ENCODE results near the gene TC2N.

- no peak for TF ChIP-seq ELF4 (IDR thresholded peaks at IDR 0.05)
- TF ChIP-seq FOXM1 (IDR thresholded peaks at IDR 0.05; ENCODE audit: borderline replicate concordance) = no peak
- TF ChIP-seq FOXK2 (IDR thresholded peaks at IDR 0.05) = no peak
- TF ChIP-seq SP1 (IDR thresholded peaks at IDR 0.05) = no peak
- no peak for TF ChIP-seq FOXA1 (IDR thresholded peaks at IDR 0.05)
- no peak for TF ChIP-seq NFRKB (IDR thresholded peaks at IDR 0.05)
- TF ChIP-seq TARDBP (IDR thresholded peaks at IDR 0.05) = no peak
- no peak for TF ChIP-seq SUZ12 (IDR thresholded peaks at IDR 0.05)
- TF ChIP-seq LEF1 (IDR thresholded peaks at IDR 0.05; ENCODE audit: borderline replicate concordance) = no peak
Measured at GRCh38 chr14:91810699-91811098, 56.6 kb downstream of the TC2N start.
